Neural crest cell (in vitro differentiated cells): ENCODE results near the gene RGS4. TPM values are rescaled to one million over a fixed set of nuclear protein-coding genes. Genes with fewer than 3 reads are reported as not detected.

Experiments used
- DNase-seq: peaks from one replicate; pipeline ENCODE4 v3.0.0; 2021; ENCODE audit warnings: low read depth, mixed read lengths, low spot score
- H3K27ac Mint-ChIP-seq: one replicate; pipeline ENCODE4 v1.8.0; 2021; ENCODE audit warnings: mild to moderate bottlenecking, mixed read lengths; ENCODE audit not compliant: unreplicated experiment
- H3K27me3 Mint-ChIP-seq: 2 replicates; pipeline ENCODE4 v1.8.0; 2021; ENCODE audit warnings: low read depth, mild to moderate bottlenecking, mixed read lengths
- H3K36me3 Mint-ChIP-seq: 2 replicates; pipeline ENCODE4 v1.8.0; 2021; ENCODE audit warnings: low read depth, mild to moderate bottlenecking, mixed read lengths
- H3K4me1 Mint-ChIP-seq: 2 replicates; pipeline ENCODE4 v1.8.0; 2021; ENCODE audit warnings: mixed read lengths
- H3K4me3 Mint-ChIP-seq: one replicate; pipeline ENCODE4 v1.8.0; 2021; ENCODE audit warnings: mild to moderate bottlenecking, mixed read lengths
- H3K9me3 Mint-ChIP-seq: 2 replicates; pipeline ENCODE4 v1.8.0; 2021; ENCODE audit warnings: mixed read lengths
- CTCF ChIP-seq: fragments of 200-600 bp; sonication (generic); conservative IDR thresholded peaks from 2 replicates; pipeline ENCODE4 v1.5.0; 2021; ENCODE audit warnings: antibody characterized with exemption, mild to moderate bottlenecking
- total RNA-seq: library from RNA; stranded (reverse); gene quantifications from 2 replicates; pipeline ENCODE4 v1.2.1, GENCODE V29; 2021

The RGS4 gene
- total RNA-seq, 1 donor from 2014 or later = 0.75 TPM

- Mint-ChIP-seq H3K9me3 (no peaks in the 10 kb centered on the region), H3K36me3 (no peaks in the 10 kb centered on the region), H3K4me3 (no peak overlapping the region), H3K27me3 (no peaks in the 10 kb centered on the region), H3K27ac (no peak overlapping the region), H3K4me1 (no peaks in the 10 kb centered on the region)
- no peak for TF ChIP-seq CTCF
- no peak for DNase-seq
Measured at GRCh38 chr1:163056831-163057230, 12.3 kb upstream of the RGS4 start.

- Mint-ChIP-seq H3K9me3 (no peaks in the 10 kb centered on the region), H3K27me3 (no peaks in the 10 kb centered on the region), H3K4me3 (no peak overlapping the region), H3K36me3 (no peaks in the 10 kb centered on the region), H3K27ac (no peak overlapping the region), H3K4me1 (peaks cover 7% of the 10 kb centered on the region)
- no peak for DNase-seq
- no peak for TF ChIP-seq CTCF
Measured at GRCh38 chr1:163060343-163061007, 8.7 kb upstream of the RGS4 start.

GRCh38 chr1:163063143-163063542 lies 6.0 kb upstream of the RGS4 start:
- H3K36me3 Mint-ChIP-seq = no peaks in the 10 kb centered on the region
- H3K9me3 Mint-ChIP-seq = no peaks in the 10 kb centered on the region
- TF ChIP-seq CTCF = no peak
- H3K27ac Mint-ChIP-seq = no peak overlapping the region
- H3K27me3 Mint-ChIP-seq = peaks cover 1% of the 10 kb centered on the region
- no peak for DNase-seq
- peaks cover 7% of the 10 kb centered on the region for H3K4me1 Mint-ChIP-seq
- H3K4me3 Mint-ChIP-seq = no peak overlapping the region

GRCh38 chr1:163063610-163064009 lies 5.6 kb upstream of the RGS4 start:
- Mint-ChIP-seq H3K36me3 (no peaks in the 10 kb centered on the region), H3K27ac (no peak overlapping the region), H3K9me3 (no peaks in the 10 kb centered on the region), H3K27me3 (peaks cover 5% of the 10 kb centered on the region), H3K4me1 (peaks cover 10% of the 10 kb centered on the region), H3K4me3 (no peak overlapping the region)
- DNase-seq = no peak
- no peak for TF ChIP-seq CTCF

GRCh38 chr1:163066168-163066567 lies 3.0 kb upstream of the RGS4 start:
- DNase-seq = no peak
- H3K4me3 Mint-ChIP-seq = no peak overlapping the region
- peaks cover 22% of the 10 kb centered on the region for H3K4me1 Mint-ChIP-seq
- no peak for TF ChIP-seq CTCF
- H3K27ac Mint-ChIP-seq = no peak overlapping the region
- H3K27me3 Mint-ChIP-seq = peaks cover 26% of the 10 kb centered on the region
- H3K36me3 Mint-ChIP-seq = no peaks in the 10 kb centered on the region
- H3K9me3 Mint-ChIP-seq = no peaks in the 10 kb centered on the region
